Parathyroid adenoma (tissue), 2 donors: Measurements from ENCODE around the gene IVD.

Experiments used
- H2AFZ ChIP-seq: fragments of 300-600 bp; sonication (generic); one replicate; pipeline ENCODE4 v1.7.0; 2017; ENCODE audit warnings: antibody characterized with exemption, mild to moderate bottlenecking
- H3K27ac ChIP-seq: fragments of 300-600 bp; sonication (generic); one replicate; pipeline ENCODE4 v1.7.0; 2017
- H3K27me3 ChIP-seq: fragments of 300-600 bp; sonication (generic); one replicate; pipeline ENCODE4 v1.7.0; 2017; ENCODE audit warnings: low read length; ENCODE audit not compliant: control insufficient read depth, insufficient read depth
- H3K36me3 ChIP-seq: fragments of 300-600 bp; sonication (generic); one replicate; pipeline ENCODE4 v1.7.0; 2017; ENCODE audit warnings: low read length; ENCODE audit not compliant: control insufficient read depth, insufficient read depth
- H3K4me1 ChIP-seq: fragments of 300-600 bp; sonication (generic); one replicate; pipeline ENCODE4 v1.7.0; 2017; ENCODE audit warnings: control low read depth
- H3K4me2 ChIP-seq: fragments of 300-600 bp; sonication (generic); one replicate; pipeline ENCODE4 v1.7.0; 2017; ENCODE audit warnings: low read length
- H3K4me3 ChIP-seq: fragments of 300-600 bp; sonication (generic); one replicate; pipeline ENCODE4 v1.7.0; 2017; ENCODE audit warnings: low read depth, low read length
- H3K79me2 ChIP-seq: fragments of 300-600 bp; sonication (generic); one replicate; pipeline ENCODE4 v1.7.0; 2017; ENCODE audit warnings: control low read depth
- H3K9ac ChIP-seq: fragments of 300-600 bp; sonication (generic); one replicate; pipeline ENCODE4 v1.7.0; 2017; ENCODE audit warnings: mild to moderate bottlenecking
- H3K9me3 ChIP-seq: fragments of 300-600 bp; sonication (generic); one replicate; pipeline ENCODE4 v1.7.0; 2017; ENCODE audit warnings: low read length; ENCODE audit not compliant: control insufficient read depth
- TF ChIP-seq, protein P1 (sequence below): fragments of 300-600 bp; sonication (generic); IDR thresholded peaks from one replicate; pipeline ENCODE4 v1.7.0; 2017; ENCODE audit warnings: antibody characterized with exemption, mild to moderate bottlenecking
- donor health status: primary hyperparathyroidism.

IVD gene

DNA sequence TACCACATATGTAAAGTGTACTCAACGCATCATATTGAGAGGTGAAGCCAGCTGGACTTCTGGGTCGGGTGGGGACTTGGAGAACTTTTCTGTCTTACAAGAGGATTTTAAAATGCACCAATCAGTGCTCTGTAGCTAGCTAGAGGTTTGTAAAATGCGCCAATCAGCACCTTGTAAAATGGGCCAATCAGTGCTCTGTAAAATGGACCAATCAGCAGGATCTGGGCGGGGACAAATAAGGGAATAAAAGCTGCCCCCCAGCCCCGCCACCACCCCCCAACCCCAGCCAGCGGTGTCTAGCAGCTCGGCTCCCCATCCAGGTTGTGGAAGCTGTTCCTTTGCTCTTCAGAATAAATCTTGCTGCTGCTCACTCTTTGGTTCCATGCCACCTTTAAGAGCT lies 6.2 kb upstream of the IVD start:
- H3K36me3 ChIP-seq, result no peaks in the 10 kb centered on the region
- H3K4me1 ChIP-seq, result no peaks in the 10 kb centered on the region
- H3K27ac ChIP-seq, result no peak overlapping the region
- H3K79me2 ChIP-seq, result no peaks in the 10 kb centered on the region
- H3K9me3 ChIP-seq, result no peaks in the 10 kb centered on the region
- no peak overlapping the region for H3K4me2 ChIP-seq
- TF ChIP-seq, protein P1, sequence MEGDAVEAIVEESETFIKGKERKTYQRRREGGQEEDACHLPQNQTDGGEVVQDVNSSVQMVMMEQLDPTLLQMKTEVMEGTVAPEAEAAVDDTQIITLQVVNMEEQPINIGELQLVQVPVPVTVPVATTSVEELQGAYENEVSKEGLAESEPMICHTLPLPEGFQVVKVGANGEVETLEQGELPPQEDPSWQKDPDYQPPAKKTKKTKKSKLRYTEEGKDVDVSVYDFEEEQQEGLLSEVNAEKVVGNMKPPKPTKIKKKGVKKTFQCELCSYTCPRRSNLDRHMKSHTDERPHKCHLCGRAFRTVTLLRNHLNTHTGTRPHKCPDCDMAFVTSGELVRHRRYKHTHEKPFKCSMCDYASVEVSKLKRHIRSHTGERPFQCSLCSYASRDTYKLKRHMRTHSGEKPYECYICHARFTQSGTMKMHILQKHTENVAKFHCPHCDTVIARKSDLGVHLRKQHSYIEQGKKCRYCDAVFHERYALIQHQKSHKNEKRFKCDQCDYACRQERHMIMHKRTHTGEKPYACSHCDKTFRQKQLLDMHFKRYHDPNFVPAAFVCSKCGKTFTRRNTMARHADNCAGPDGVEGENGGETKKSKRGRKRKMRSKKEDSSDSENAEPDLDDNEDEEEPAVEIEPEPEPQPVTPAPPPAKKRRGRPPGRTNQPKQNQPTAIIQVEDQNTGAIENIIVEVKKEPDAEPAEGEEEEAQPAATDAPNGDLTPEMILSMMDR, result no peak
- no peak overlapping the region for H3K4me3 ChIP-seq
- H3K9ac ChIP-seq, result no peak overlapping the region
- no peaks in the 10 kb centered on the region for H3K27me3 ChIP-seq
- H2AFZ ChIP-seq, result no peak overlapping the region

DNA sequence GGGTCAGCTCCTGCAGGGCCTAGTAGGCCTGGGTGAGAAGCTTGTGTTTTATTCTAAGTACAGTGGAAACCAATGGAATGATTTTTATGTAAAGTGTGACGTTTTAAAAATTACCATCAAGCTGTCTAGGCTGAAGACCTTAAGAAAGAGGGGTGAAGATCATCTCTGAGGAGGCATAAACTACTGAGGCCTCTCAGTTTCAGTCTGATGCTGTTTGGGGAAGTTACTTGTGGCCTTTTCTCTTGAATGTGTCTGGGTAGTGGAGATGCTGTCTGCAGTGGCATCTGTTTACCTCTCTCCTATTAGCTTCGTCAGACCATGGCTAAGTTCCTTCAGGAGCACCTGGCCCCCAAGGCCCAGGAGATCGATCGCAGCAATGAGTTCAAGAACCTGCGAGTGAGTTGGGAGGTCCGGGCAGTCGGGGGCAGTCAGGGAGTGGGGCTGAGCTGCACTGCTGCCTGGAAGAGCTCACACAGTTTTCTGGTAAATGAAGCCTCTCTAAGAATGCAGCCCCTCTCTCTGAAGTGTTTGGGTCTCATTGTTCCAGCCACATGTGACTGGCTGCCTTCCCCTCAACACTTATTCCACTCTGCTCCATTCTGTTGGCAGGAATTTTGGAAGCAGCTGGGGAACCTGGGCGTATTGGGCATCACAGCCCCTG lies 1.9 kb downstream of the IVD start:
- no peaks in the 10 kb centered on the region for H3K79me2 ChIP-seq
- no peaks in the 10 kb centered on the region for H3K4me1 ChIP-seq
- no peak overlapping the region for H2AFZ ChIP-seq
- no peak overlapping the region for H3K27ac ChIP-seq
- no peak overlapping the region for H3K4me3 ChIP-seq
- no peaks in the 10 kb centered on the region for H3K27me3 ChIP-seq
- H3K9ac ChIP-seq, result no peak overlapping the region
- H3K4me2 ChIP-seq, result no peak overlapping the region
- no peaks in the 10 kb centered on the region for H3K36me3 ChIP-seq
- no peaks in the 10 kb centered on the region for H3K9me3 ChIP-seq
- TF ChIP-seq, protein P1, result no peak

DNA sequence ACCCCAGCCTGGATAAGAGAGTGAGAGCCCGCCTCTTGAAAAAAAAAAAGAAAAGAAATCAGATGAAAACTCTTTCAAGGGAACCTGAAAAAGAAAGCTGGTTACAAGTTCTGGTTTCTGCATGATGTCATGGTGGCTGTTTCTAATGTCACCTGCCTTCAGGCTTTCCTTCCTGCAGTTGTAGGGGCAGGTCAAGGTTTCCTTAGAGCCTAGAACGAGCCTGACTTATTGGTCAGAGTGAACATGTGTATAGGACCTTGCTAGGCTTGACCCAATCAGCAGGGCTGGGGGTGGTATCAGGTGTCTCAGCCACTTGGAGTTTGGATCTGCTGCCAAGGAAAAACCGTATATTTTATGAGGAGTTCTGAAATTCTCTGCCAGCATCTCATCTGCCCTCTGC lies 3.8 kb downstream of the IVD start:
- Histone ChIP-seq H3K27me3 (no peaks in the 10 kb centered on the region), H3K4me3 (no peak overlapping the region), H3K9me3 (no peaks in the 10 kb centered on the region), H2AFZ (no peak overlapping the region), H3K36me3 (no peaks in the 10 kb centered on the region), H3K4me2 (no peak overlapping the region), H3K27ac (no peak overlapping the region), H3K9ac (no peak overlapping the region), H3K79me2 (no peaks in the 10 kb centered on the region), H3K4me1 (no peaks in the 10 kb centered on the region)
- TF ChIP-seq, protein P1, result no peak

DNA sequence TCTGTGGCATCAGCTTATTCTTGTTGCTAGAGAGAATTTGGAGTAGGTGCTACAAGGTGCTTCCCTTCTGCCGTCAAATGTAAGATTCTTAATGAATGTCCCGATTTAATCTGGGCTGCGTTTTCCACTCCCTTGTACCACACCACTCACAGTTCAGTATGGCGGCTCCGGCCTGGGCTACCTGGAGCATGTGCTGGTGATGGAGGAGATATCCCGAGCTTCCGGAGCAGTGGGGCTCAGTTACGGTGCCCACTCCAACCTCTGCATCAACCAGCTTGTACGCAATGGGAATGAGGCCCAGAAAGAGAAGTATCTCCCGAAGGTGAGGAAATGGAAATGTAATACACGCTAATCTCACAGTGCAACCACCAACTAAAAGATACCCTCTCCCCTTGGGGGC lies 4.9 kb downstream of the IVD start:
- no peak overlapping the region for H3K27ac ChIP-seq
- H3K9me3 ChIP-seq, result no peaks in the 10 kb centered on the region
- H3K36me3 ChIP-seq, result no peaks in the 10 kb centered on the region
- H3K4me2 ChIP-seq, result no peak overlapping the region
- H3K27me3 ChIP-seq, result no peaks in the 10 kb centered on the region
- TF ChIP-seq, protein P1, result no peak
- H3K9ac ChIP-seq, result no peak overlapping the region
- H3K4me1 ChIP-seq, result no peaks in the 10 kb centered on the region
- H2AFZ ChIP-seq, result no peak overlapping the region
- H3K4me3 ChIP-seq, result no peak overlapping the region
- H3K79me2 ChIP-seq, result no peaks in the 10 kb centered on the region

DNA sequence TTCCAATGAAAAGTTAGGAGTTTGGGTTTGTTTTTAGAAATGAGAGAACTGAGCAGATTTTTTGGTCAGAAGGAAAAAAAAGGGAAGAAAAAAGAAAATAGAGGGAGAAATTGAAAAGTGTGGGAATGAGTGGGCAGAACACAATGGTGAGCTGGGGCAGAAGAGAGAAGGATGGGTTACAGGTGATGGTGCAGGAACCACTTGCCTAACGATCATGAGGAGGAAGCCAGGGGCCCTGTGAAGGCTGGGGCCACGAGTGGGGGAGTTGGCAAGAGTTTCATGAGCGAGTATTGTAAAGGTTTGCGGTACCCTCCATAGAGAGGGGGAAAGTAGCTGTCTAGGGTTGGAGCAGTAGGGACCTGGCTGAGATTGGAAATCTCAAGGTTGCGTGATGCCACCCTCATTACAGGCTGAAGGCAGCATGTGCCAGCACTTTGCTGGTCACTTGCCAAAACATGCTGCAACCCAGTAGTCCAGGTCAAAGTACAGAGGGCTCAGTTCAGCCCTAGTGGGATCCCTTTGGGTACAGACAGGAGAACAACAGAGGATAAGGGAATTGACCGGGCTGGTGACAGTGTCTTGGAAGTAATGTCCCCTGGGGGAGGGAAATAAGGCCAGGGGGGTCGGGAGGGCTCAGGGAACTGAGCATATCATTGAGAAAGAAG lies 6.6 kb downstream of the IVD start:
- no peak overlapping the region for H3K4me3 ChIP-seq
- no peaks in the 10 kb centered on the region for H3K36me3 ChIP-seq
- no peaks in the 10 kb centered on the region for H3K27me3 ChIP-seq
- no peaks in the 10 kb centered on the region for H3K4me1 ChIP-seq
- no peak overlapping the region for H3K27ac ChIP-seq
- no peaks in the 10 kb centered on the region for H3K9me3 ChIP-seq
- TF ChIP-seq, protein P1, result no peak
- no peak overlapping the region for H3K4me2 ChIP-seq
- H3K9ac ChIP-seq, result no peak overlapping the region
- H3K79me2 ChIP-seq, result no peaks in the 10 kb centered on the region
- H2AFZ ChIP-seq, result no peak overlapping the region
